PFSK-1 (cell line): ENCODE data around the gene RNF126.

Source experiments
- FOXP2 ChIP-seq: optimal IDR thresholded peaks from 2 replicates; pipeline ENCODE3; 2011; ENCODE audit warnings: borderline replicate concordance, control low read depth, inconsistent platforms; ENCODE audit not compliant: insufficient read depth; ENCODE audit errors: extremely low read length, extremely low read depth
- POLR2AphosphoS5 ChIP-seq: IDR thresholded peaks from 2 replicates; pipeline ENCODE4 v1.6.1; 2012; ENCODE audit warnings: low read depth, mild to moderate bottlenecking, control low read depth, low read length, moderate library complexity
- SIN3A ChIP-seq: IDR thresholded peaks from 2 replicates; pipeline ENCODE4 v1.6.1; 2012; ENCODE audit warnings: mild to moderate bottlenecking, low read length, moderate library complexity, borderline replicate concordance; ENCODE audit not compliant: insufficient read depth
- TAF1 ChIP-seq: IDR thresholded peaks from 2 replicates; pipeline ENCODE4 v1.6.1; 2012; ENCODE audit warnings: low read length, control low read depth, borderline replicate concordance; ENCODE audit not compliant: insufficient read depth
- TF ChIP-seq, protein P1 (sequence below), 2 experiments: IDR thresholded peaks; 2 replicates each; pipeline versions ENCODE4 v1.6.1 to v1.8.0; 2011 to 2012; ENCODE audit warnings: low read depth in 2 of 2, low read length in 2 of 2, control low read depth in 1 of 2, inconsistent platforms in 1 of 2, mild to moderate bottlenecking in 1 of 2, moderate library complexity in 1 of 2; ENCODE audit not compliant: insufficient read depth in 1 of 2

Gene RNF126

DNA sequence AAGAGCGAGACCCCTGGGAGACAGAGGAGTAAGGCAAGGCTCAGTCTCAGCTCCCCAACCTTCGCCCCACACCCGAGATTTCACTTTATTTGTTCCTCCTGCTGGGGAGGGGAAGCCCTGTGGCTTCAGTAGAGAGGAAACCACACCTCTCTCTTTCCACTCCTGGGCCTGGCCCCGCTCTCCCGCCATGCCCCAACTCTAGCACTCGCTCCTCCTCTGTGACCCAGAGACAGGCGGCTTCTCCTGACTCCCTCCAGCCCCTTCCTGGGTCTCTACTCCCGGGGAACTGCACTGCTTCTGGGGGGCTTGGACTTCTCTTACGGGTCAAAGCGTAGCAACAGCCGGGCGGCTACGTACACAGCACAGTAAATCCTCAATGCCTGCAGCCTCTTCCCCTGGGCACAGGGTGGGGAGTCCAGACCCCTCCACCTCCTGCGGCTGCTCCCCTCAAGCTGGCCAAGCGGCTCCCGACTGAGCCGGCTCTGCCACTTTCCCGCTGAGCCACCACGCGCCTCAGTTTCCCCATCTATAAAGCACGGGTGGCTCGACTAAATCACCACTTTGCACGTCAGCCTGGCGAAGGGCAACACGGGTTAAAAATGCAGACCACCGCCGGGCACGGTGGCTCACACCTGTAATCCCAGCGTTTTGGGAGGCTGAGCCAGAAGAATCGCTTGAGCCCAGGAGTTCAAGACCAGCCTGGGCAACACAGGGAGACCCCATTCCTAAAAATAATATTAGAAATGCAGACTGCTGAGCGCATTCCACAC, 1.4 kb downstream of the RNF126 start:
- TF ChIP-seq POLR2AphosphoS5 (no peak), TAF1 (no peak), FOXP2 (no peak)
- TF ChIP-seq, protein P1, sequence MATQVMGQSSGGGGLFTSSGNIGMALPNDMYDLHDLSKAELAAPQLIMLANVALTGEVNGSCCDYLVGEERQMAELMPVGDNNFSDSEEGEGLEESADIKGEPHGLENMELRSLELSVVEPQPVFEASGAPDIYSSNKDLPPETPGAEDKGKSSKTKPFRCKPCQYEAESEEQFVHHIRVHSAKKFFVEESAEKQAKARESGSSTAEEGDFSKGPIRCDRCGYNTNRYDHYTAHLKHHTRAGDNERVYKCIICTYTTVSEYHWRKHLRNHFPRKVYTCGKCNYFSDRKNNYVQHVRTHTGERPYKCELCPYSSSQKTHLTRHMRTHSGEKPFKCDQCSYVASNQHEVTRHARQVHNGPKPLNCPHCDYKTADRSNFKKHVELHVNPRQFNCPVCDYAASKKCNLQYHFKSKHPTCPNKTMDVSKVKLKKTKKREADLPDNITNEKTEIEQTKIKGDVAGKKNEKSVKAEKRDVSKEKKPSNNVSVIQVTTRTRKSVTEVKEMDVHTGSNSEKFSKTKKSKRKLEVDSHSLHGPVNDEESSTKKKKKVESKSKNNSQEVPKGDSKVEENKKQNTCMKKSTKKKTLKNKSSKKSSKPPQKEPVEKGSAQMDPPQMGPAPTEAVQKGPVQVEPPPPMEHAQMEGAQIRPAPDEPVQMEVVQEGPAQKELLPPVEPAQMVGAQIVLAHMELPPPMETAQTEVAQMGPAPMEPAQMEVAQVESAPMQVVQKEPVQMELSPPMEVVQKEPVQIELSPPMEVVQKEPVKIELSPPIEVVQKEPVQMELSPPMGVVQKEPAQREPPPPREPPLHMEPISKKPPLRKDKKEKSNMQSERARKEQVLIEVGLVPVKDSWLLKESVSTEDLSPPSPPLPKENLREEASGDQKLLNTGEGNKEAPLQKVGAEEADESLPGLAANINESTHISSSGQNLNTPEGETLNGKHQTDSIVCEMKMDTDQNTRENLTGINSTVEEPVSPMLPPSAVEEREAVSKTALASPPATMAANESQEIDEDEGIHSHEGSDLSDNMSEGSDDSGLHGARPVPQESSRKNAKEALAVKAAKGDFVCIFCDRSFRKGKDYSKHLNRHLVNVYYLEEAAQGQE (IDR thresholded peaks at IDR 0.05; ENCODE audit: insufficient read depth in 1 of 2, low read depth in 2 of 2, low read length in 2 of 2), result no peak

- TF ChIP-seq POLR2AphosphoS5, result no peak
- no peak for TF ChIP-seq TAF1
- no peak for TF ChIP-seq SIN3A
- TF ChIP-seq FOXP2, result no peak
- TF ChIP-seq, protein P1 (IDR thresholded peaks at IDR 0.05; ENCODE audit: insufficient read depth in 1 of 2, low read depth in 2 of 2, low read length in 2 of 2), result no peak
Observed at GRCh38 chr19:660793-661426, 2.1 kb downstream of the RNF126 start.

- TF ChIP-seq POLR2AphosphoS5 (no peak), TAF1 (no peak), FOXP2 (no peak), SIN3A (no peak)
- TF ChIP-seq, protein P1 (IDR thresholded peaks at IDR 0.05; ENCODE audit: insufficient read depth in 1 of 2, low read depth in 2 of 2, low read length in 2 of 2), result no peak
Observed at GRCh38 chr19:658916-659839, 3.8 kb downstream of the RNF126 start.

DNA sequence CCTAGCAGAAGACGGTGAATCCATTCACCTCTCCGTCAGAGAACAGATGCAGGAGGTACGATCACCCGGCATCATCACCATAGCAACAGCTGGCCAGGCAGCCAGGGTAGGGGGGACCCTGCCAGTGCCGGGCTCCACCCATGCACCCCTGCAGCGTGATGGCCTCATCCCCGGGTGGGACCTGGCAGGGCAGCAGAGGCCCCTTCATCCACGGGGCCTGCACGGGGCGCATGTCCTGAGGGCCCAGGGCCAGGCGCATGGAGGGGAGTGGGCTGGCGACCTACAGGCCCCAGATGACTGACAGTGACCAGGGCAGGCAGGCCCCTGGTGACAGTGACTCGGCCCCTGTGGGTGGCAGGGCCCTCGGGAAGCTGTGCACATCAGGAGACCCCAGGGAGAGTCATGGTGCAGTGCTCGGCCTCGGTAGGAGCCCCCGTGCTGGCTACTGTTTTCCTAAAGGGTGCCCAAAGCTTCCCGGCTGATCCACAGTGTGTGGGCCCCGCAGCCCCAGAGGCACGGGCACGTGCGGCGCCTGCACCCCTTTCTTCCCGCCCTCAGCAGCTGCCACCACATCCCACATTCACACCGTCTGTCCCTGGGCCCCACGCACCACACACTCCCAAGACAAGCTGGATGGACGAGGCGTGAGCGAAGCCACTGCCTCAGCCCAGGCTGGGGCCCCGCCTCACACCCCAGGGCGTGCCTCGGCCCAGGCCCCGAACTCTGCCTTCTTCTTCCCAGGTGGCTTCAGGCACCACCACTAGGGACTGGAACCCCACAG, 4.8 kb downstream of the RNF126 start:
- TF ChIP-seq SIN3A, result no peak
- no peak for TF ChIP-seq FOXP2
- TF ChIP-seq TAF1, result no peak
- TF ChIP-seq POLR2AphosphoS5, result no peak
- TF ChIP-seq, protein P1 (IDR thresholded peaks at IDR 0.05; ENCODE audit: insufficient read depth in 1 of 2, low read depth in 2 of 2, low read length in 2 of 2), result no peak
